ENCODE data around the gene NTSR2.
A peak's percentile ranks its signal among the peaks of the same experiment; 100 is the strongest.

NTSR2 gene

DNA sequence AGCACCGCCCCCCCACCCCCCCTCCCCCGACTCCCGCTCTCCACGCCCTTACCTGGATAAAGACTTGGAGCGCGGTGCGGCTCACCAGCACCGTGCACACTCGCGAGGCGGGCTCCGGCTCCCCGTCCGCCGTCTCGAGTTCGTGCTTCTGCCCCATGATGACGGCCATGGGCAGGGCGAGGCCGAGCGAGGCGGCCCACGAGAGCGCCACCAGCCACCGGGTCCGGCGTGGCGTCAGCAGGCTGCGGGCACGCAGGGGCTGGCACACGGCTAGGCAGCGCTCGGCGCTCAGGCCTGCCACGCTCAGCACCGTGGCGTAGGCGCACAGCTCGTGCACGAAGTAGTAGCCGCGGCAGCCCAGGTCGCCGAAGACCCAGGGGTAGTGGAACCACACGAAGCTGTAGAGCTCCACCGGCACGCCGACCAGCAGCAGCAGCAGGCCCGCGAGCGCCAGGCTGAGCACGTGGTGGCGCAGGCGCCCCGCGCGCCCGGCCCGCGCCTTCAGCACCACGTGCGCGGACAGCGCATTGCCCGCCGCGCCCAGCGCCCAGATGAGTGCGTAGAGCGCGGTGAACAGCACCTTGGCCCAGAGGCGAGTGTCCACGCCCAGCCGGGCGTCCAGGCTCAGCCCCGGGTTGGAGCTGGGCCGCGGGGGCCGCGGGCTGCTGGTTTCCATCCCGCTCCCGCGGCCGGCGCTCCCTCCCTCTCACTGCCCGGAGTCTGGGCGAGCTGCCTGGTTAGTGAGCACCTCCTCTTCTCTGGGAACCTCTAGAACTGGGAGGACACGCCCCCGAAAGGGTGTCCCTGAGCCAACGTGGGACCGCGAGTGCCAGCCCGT, at the start of gene NTSR2:
Gene NTSR2, minus strand, starts transcription at position 742 of the 838 bp plus-strand sequence. Its CDS starts 66 bp downstream, at position 676.
- DNase-seq, result no peak

DNA sequence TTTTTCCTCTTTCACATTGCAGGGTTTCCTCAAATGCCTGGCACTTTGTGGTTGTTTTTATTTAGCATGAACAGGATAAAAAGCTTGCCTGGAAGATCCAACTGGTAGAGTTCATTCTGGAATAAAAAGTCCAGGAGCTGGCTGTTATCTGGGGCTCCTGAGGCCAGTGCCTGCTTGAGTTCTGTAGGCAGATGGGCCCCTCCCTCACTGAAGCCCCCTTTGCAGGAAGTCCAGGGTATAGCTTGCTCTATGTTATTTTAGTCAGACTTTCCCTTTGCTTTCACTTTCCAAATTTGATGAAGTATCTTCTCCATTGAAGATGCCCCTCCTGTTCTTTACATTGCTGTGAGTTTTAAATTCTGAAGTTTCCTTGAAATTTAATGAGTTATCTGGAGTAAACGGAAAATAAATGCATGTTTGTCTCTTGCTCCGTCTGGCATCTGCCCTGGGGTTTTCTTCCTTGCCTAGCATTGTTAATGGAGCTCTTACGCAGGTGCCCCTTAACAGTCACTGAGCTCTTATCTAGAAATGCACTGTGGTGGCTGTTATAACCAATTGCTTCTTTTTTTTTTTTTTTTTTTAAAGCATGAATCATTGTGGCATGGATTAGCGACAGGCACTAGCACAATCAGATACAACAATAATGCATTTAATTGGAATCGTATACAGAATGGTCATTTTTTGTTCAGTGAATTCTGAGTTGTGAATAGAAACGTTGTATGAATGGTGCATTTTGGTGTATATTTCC, 49.4 kb upstream of the NTSR2 start:
- DNase-seq, result peak; percentile 54

- no peak for DNase-seq
These were observed 48.6 kb upstream of the NTSR2 start for GRCh38 chr2:11718606-11719005.

DNA sequence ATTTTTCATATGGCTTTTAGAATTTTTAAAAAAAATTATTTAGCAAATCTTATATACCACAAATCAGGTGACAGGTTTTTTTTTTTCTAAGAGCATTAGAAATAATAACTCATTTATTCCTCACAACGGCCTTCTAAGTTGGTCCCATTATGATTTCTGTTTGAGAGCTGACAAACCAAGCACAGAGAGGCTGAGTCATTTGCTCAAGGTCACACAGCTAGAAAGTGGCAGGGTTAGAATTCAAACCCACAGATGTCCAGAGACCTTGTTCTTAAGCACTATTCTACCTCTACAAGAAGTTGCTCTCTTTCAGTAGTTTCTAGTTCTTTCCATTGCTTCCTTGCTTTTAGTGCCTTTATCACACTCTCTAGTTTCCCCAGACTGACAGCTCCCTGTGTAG, 47.6 kb upstream of the NTSR2 start:
- DNase-seq, result no peak

DNA sequence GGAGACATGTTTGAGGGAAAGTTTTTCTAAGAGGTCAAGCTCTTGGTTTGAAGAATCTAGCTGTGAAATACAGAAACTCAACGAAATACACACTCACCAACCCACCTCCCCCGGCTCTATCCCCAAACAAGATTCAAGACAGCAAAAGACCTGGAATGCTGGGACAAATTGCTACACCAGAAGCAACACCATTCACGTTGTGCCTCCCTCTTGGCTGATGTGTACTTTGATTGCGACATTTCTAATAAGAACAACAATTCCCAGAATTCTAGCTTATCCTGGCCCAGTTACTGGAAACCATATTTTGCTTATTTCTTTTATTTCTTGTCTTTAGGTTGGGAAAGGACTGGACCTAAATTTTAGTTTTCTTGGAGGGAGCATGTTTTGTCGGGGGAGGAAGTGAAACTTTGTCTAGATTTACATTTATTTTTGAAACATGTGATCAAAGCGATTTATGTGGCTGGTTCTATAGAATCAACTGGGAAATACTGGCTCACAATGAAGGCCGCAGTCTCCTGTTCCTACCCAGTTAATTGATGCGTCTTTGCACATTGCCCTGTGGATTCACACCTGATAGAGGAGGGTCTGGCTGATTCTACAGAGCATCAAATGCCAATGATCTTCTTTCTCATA, 46.8 kb upstream of the NTSR2 start:
- DNase-seq, result no peak

GRCh38 chr2:11715987-11716652, 46.1 kb upstream of the NTSR2 start:
- no peak for DNase-seq

DNA sequence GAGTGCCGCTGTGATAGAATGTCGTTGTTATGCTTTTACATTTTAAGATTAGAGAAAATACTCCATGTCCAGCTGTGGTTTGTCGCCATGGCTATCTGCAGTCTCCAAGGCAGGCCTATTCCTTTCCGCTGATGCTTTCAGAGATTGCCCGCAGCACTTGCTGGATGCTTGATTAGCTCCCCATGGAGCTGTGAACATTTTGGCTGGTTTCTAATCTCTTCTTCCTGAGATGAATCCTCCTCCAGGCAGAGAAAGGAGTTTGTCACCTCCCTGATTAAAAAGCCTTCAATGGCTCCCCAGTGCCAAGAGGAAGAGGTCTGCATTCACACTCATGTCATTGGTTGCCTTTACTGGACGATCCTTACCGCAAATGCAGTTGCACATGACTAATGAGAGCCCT, 43.8 kb upstream of the NTSR2 start:
- no peak for DNase-seq

- no peak for DNase-seq
These were observed 42.9 kb upstream of the NTSR2 start for GRCh38 chr2:11712866-11713265.

GRCh38 chr2:11711751-11712150, 41.8 kb upstream of the NTSR2 start:
- no peak for DNase-seq

- no peak for DNase-seq
These were observed 41.3 kb upstream of the NTSR2 start for GRCh38 chr2:11711354-11711716.

DNA sequence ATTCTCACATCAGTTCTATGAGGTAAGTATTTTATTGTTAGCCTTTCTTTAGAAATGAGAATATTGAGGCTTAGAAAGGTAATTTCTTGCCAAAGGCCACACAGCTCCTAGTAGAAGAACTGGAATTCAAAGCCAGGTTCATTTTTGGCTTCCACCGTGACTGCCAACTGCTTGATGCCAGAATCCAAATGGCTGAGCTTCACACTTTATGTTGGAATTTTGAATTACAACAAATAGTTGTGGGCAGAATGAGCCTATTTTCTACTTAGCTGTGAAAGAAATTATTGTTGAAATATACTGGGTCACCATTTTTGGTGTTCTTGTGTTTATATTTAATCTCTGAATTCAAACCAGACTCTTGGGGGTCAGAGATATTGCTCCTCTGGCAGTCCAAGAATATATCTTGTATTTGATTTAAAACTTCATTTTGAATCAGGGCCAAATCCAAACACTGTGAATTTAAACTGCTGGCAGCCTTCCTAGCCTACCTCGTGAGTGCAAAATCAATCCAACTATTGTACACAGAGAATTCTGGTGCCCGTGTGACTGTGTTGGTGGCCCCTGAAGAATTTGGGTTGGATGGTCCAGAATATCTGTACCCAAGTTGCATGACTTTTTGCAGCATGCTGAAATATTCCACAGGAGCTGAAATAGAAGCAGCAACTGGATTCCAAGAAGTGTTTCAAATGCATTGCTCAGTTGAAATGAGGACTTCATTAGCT, 40.8 kb upstream of the NTSR2 start:
- no peak for DNase-seq

GRCh38 chr2:11710210-11710609, 40.2 kb upstream of the NTSR2 start:
- no peak for DNase-seq

- DNase-seq, result no peak
These were observed 39.3 kb upstream of the NTSR2 start for GRCh38 chr2:11709293-11709692.

- no peak for DNase-seq
These were observed 38.1 kb upstream of the NTSR2 start for GRCh38 chr2:11708106-11708505.

DNA sequence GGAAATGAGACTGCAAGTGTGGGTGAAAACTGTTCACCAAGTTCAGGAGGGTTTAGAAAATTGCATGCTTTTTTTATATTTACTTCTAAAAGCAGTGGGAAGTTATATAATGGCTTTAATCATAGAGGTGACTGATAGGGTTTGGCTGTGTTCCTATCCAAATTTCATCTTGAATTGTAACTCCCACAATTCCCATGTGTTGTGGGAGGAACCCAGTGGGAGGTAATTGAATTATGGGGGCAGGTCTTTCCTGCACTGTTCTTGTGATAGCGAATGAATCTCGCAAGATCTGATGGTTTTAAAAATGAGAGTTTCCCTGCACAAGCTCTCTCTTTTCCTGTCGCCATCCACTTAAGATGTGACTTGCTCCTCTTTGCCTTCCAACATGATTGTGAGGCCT, 35.7 kb upstream of the NTSR2 start:
- DNase-seq, result no peak

DNA sequence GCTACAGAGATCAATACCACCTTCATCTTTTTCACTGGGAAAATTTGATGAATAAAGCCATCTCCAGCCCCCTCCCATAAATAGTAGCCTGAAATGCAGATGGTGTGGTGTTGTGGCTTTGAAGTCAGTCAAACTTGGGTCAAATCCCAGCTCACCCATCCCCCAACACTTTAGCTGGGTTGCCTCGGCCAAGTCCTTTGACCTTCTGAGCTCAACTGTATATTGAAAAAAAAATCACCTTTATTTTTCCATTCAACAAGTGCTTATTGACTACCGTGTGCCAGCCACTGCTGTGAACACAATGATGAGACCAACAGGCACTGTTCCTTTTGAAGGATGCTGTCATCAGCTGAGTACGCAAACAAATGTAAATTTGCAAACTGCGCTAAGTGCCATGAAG, 35.1 kb upstream of the NTSR2 start:
- no peak for DNase-seq

- DNase-seq, result no peak
These were observed 33.7 kb upstream of the NTSR2 start for GRCh38 chr2:11703700-11704099.

- DNase-seq, result no peak
These were observed 33.0 kb upstream of the NTSR2 start for GRCh38 chr2:11702946-11703345.

GRCh38 chr2:11701751-11702301, 31.8 kb upstream of the NTSR2 start:
- no peak for DNase-seq

DNA sequence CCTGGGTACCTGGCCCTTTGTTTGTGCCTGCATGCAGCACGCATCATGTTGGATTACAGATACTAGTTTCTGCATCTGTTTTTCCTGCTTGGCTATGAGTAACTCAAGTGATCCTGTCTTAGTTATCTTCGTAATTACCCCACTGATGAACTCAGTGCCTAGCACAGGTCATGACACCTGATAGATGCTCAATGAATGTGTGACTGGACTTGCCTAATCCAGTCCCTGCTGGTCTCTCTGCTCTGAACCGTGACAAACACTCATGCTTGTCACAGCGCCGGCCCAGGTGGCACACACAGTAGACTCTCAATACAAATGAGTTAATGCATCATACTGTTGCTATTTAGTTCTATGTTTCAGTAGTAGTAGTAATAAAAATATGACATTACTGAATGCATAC, 31.2 kb upstream of the NTSR2 start:
- DNase-seq, result peak; percentile 18

DNA sequence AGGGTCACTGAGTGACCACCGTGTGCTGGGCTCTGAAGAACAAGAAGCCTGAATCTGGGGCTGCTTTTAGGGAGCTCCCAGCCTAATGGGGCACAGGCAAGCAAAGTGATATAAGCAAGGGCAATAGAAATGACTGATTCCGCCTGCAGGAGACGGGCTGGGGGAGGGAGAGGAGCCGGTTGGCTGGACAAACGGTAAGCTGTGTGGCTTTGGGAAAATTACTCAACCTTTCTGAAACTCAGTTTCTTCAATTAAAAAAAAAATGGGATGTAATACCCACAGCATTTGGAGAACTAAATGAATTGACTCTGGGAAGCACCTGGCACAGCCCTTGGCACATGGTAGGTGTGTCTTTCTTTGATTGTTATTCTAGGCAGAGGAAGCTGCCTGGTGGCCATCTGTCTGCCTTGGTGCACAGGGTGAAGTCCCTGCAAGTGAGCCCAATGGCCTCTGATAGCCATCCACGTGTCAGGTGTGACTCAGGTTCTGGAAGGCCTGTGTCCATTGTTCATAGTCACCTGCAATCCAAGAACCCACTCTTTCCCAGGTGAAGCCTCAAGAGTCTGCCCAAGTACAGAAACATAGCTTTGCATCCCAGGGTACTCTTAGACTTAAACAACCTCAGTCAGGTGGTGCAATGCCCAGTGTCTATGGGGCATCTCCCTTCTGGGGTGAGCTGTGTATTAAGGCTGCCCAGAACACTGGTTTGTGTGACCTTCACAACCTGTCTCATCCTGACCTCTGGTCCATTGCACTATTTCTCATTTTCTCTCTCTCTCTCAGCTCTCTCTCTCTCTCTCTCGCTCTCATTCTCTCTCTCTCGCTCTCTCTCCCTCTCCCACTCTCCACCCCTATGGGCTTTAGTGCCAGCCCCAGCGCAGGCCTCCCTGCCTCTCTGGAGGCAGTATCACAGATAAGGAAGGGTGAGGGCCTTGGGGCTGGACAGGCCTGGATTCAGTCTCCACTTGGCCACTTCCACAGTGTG, 30.0 kb upstream of the NTSR2 start:
- DNase-seq, result no peak
